ENCODE results near the gene ATG2B.

The ATG2B gene

GRCh38 chr14:96268431-96269358 lies 94.4 kb downstream of the ATG2B start:
- no peak for DNase-seq (ENCODE audit: insufficient read length, low spot score)
- no peak for FAIRE-seq
- TF ChIP-seq CTCF (IDR thresholded peaks at IDR 0.05; ENCODE audit: insufficient read depth, missing control alignments), result no peak

DNA sequence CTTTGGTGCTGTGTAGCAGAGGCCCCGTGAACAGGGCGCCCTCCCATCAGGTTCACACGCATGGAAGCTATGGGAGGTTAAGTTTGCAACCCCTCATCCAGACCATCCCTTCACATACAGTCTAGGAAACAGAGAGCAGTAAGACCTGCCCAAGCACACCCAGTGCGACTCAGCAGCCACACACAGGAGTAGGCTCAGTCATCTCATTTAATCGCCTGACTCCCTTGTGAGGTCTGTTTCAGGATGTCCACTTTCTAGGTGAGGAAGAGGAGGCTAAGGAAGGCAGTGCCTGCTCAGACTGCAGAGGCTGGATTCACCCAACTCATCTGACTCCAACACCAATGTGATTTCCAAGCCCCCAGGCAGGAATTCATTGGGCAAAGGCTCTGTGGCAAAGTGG lies 95.2 kb downstream of the ATG2B start:
- DNase-seq (ENCODE audit: insufficient read length, low spot score), result no peak
- TF ChIP-seq CTCF (IDR thresholded peaks at IDR 0.05; ENCODE audit: insufficient read depth, missing control alignments), result no peak
- FAIRE-seq, result no peak

GRCh38 chr14:96267336-96267735 lies 95.8 kb downstream of the ATG2B start:
- TF ChIP-seq CTCF (IDR thresholded peaks at IDR 0.05; ENCODE audit: insufficient read depth, missing control alignments), result no peak
- DNase-seq (ENCODE audit: insufficient read length, low spot score), result no peak
- no peak for FAIRE-seq

DNA sequence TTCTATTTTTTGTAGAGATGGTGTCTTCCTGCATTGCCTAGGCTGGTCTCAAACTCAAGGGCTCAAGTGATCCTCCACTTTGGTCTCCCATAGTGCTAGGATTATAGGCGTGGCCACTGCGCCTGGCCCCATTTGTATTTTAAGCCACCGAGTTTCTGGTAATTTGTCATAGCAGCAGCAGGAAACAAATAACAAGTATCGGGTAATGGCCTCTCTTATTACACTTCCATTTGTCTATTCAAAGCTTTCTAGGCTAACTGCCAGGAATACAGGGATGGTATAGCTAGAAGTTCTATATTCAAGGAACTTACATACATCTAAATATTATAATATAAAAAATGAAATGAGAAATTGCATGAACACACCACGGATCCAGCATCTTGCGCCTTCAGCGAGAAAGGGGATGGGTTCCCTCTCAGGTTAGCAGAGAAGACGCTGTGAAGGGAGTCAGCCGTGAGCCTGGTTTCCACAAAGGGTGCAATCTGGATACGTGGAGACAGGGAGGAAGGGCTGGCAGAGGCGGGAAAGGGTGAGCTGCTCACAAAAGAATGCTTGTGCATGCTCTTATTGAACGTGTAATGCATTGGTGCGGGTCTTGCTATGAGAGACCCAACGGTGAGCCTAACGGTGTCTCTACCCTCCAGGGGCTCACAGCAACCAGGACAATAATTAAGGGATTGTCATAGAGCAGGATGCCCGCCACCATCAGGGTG lies 97.6 kb downstream of the ATG2B start:
- DNase-seq (ENCODE audit: insufficient read length, low spot score) (no peak), FAIRE-seq (no peak)
- TF ChIP-seq CTCF (IDR thresholded peaks at IDR 0.05; ENCODE audit: insufficient read depth, missing control alignments), result no peak

- DNase-seq (ENCODE audit: insufficient read length, low spot score), result no peak
- no peak for FAIRE-seq
- TF ChIP-seq CTCF (IDR thresholded peaks at IDR 0.05; ENCODE audit: insufficient read depth, missing control alignments), result peak; percentile 12
These were observed 98.3 kb downstream of the ATG2B start for GRCh38 chr14:96264853-96265252.

- DNase-seq (ENCODE audit: insufficient read length, low spot score) (no peak), FAIRE-seq (no peak)
- TF ChIP-seq CTCF (IDR thresholded peaks at IDR 0.05; ENCODE audit: insufficient read depth, missing control alignments), result no peak
These were observed 99.0 kb downstream of the ATG2B start for GRCh38 chr14:96264200-96264553.

Measured in D721Med (cell line).